Epidermal melanocyte (primary cell): Measurements from ENCODE around the gene OTOG.

Source experiments
- DNase-seq: peaks from one replicate; pipeline ENCODE4 v3.0.0; 2011; ENCODE audit warnings: low spot score; ENCODE audit not compliant: insufficient read length

The OTOG gene

GRCh38 chr11:17538054-17538453 is 9.0 kb upstream of the OTOG start:
- DNase-seq: no peak

GRCh38 chr11:17538731-17539130 is 8.3 kb upstream of the OTOG start:
- DNase-seq: no peak

GRCh38 chr11:17540807-17541206 is 6.3 kb upstream of the OTOG start:
- no peak for DNase-seq

GRCh38 chr11:17541330-17541885 is 5.7 kb upstream of the OTOG start:
- DNase-seq: no peak

GRCh38 chr11:17542249-17542648 is 4.8 kb upstream of the OTOG start:
- no peak for DNase-seq

GRCh38 chr11:17543041-17543440 is 4.0 kb upstream of the OTOG start:
- no peak for DNase-seq

- DNase-seq: no peak
Observed at GRCh38 chr11:17543574-17544180, 3.4 kb upstream of the OTOG start.

GRCh38 chr11:17544181-17544622 is 2.9 kb upstream of the OTOG start, which contains the start of gene USH1C:
Gene USH1C, minus strand, starts transcription at chr11:17544416. Its CDS starts 109 bp downstream, at chr11:17544307.
- DNase-seq: no peak

- DNase-seq: no peak
Observed at GRCh38 chr11:17546240-17546639, 819 bp upstream of the OTOG start.

GRCh38 chr11:17547932-17548331 is 873 bp downstream of the OTOG start:
- DNase-seq: no peak

- DNase-seq: no peak
Observed at GRCh38 chr11:17548444-17548843, 1.4 kb downstream of the OTOG start.

GRCh38 chr11:17550450-17551346 is 3.6 kb downstream of the OTOG start:
- no peak for DNase-seq

GRCh38 chr11:17551347-17552040 is 4.4 kb downstream of the OTOG start:
- no peak for DNase-seq

- no peak for DNase-seq
Observed at GRCh38 chr11:17552041-17552355, 4.9 kb downstream of the OTOG start.

- no peak for DNase-seq
Observed at GRCh38 chr11:17552392-17553248, 5.6 kb downstream of the OTOG start.

- DNase-seq: no peak
Observed at GRCh38 chr11:17553249-17553546, 6.1 kb downstream of the OTOG start.

GRCh38 chr11:17554487-17554886 is 7.4 kb downstream of the OTOG start:
- no peak for DNase-seq

GRCh38 chr11:17556999-17557398 is 9.9 kb downstream of the OTOG start:
- no peak for DNase-seq

GRCh38 chr11:17558025-17558780 is 11.1 kb downstream of the OTOG start:
- no peak for DNase-seq

GRCh38 chr11:17558916-17559315 is 11.9 kb downstream of the OTOG start:
- no peak for DNase-seq
